HFFc6 (cell line): ENCODE data around the gene EMX1. TPM values are rescaled to one million over a fixed set of nuclear protein-coding genes. Genes with fewer than 3 reads are reported as not detected.

ENCODE experiments used
- DNase-seq: peaks from one replicate; pipeline ENCODE4 v3.0.0-alpha.2; 2018
- H3K27ac Mint-ChIP-seq: 2 replicates; pipeline ENCODE4 v1.8.0; 2020; ENCODE audit warnings: mild to moderate bottlenecking, mixed read lengths
- H3K27me3 Mint-ChIP-seq: 2 replicates; pipeline ENCODE4 v1.8.0; 2021; ENCODE audit warnings: mild to moderate bottlenecking, moderate library complexity, mixed read lengths; ENCODE audit not compliant: insufficient read depth
- H3K36me3 Mint-ChIP-seq: 2 replicates; pipeline ENCODE4 v1.8.0; 2021; ENCODE audit warnings: low read depth, mixed read lengths
- H3K4me1 Mint-ChIP-seq: 2 replicates; pipeline ENCODE4 v1.8.0; 2020; ENCODE audit warnings: low read depth, mixed read lengths
- H3K4me3 Mint-ChIP-seq: 2 replicates; pipeline ENCODE4 v1.8.0; 2020; ENCODE audit warnings: mild to moderate bottlenecking, moderate library complexity, mixed read lengths
- H3K9me3 Mint-ChIP-seq: 2 replicates; pipeline ENCODE4 v1.8.0; 2020; ENCODE audit warnings: mild to moderate bottlenecking, mixed read lengths
- CTCF ChIP-seq: fragments of 200-600 bp; sonication (generic); IDR thresholded peaks from 2 replicates; pipeline ENCODE4 v1.5.0; 2021; ENCODE audit warnings: antibody characterized with exemption, mild to moderate bottlenecking
- total RNA-seq, 6 experiments: library from RNA; stranded (reverse); fragmentation: NEBNext Ultra II Directional; extraction: Animal tissue kit (Norgen Biotek cat#: 25700); gene quantifications; 2 replicates in 1 of 6; 3 replicates in 5 of 6; pipeline ENCODE4 v1.2.3, GENCODE V29; 2021

Gene EMX1
- total RNA-seq, 6 experiments from 2014 or later: not detected

- Mint-ChIP-seq H3K4me3 (no peak overlapping the region), H3K27ac (no peak overlapping the region), H3K9me3 (no peaks in the 10 kb centered on the region), H3K36me3 (no peaks in the 10 kb centered on the region), H3K27me3 (peaks cover 17% of the 10 kb centered on the region), H3K4me1 (no peaks in the 10 kb centered on the region)
- TF ChIP-seq CTCF: no peak
- no peak for DNase-seq
These were observed 14.1 kb downstream of the EMX1 start for GRCh38 chr2:72931280-72931910.

GRCh38 chr2:72932045-72932740 is 14.9 kb downstream of the EMX1 start:
- no peaks in the 10 kb centered on the region for H3K4me1 Mint-ChIP-seq
- no peak for DNase-seq

DNA sequence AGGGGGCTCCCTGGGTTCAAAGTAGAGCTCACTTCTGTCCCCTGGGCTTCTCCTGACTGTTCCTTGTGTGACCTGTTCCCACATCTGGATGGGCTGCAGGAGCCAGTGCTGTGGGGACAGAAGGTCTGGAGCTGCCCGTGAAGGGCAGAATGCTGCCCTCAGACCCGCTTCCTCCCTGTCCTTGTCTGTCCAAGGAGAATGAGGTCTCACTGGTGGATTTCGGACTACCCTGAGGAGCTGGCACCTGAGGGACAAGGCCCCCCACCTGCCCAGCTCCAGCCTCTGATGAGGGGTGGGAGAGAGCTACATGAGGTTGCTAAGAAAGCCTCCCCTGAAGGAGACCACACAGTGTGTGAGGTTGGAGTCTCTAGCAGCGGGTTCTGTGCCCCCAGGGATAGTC is 15.5 kb downstream of the EMX1 start:
- Mint-ChIP-seq H3K27ac (no peak overlapping the region), H3K4me3 (no peak overlapping the region), H3K27me3 (peaks cover 24% of the 10 kb centered on the region), H3K36me3 (no peaks in the 10 kb centered on the region), H3K4me1 (no peaks in the 10 kb centered on the region), H3K9me3 (no peaks in the 10 kb centered on the region)
- no peak for DNase-seq
- TF ChIP-seq CTCF: no peak

More at GRCh38 chr2:72932045-72932740, 14.9 kb downstream of the EMX1 start:
- no peak for TF ChIP-seq CTCF
- H3K36me3 Mint-ChIP-seq: no peaks in the 10 kb centered on the region
- peaks cover 20% of the 10 kb centered on the region for H3K27me3 Mint-ChIP-seq
- no peak overlapping the region for H3K4me3 Mint-ChIP-seq
- H3K9me3 Mint-ChIP-seq: no peaks in the 10 kb centered on the region
- no peak overlapping the region for H3K27ac Mint-ChIP-seq

DNA sequence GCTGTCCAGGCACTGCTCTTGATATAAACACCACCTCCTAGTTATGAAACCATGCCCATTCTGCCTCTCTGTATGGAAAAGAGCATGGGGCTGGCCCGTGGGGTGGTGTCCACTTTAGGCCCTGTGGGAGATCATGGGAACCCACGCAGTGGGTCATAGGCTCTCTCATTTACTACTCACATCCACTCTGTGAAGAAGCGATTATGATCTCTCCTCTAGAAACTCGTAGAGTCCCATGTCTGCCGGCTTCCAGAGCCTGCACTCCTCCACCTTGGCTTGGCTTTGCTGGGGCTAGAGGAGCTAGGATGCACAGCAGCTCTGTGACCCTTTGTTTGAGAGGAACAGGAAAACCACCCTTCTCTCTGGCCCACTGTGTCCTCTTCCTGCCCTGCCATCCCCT is 15.9 kb downstream of the EMX1 start:
- no peak overlapping the region for H3K27ac Mint-ChIP-seq
- H3K36me3 Mint-ChIP-seq: no peaks in the 10 kb centered on the region
- H3K27me3 Mint-ChIP-seq: peaks cover 28% of the 10 kb centered on the region
- no peak for TF ChIP-seq CTCF
- no peaks in the 10 kb centered on the region for H3K4me1 Mint-ChIP-seq
- no peak overlapping the region for H3K4me3 Mint-ChIP-seq
- DNase-seq: no peak
- H3K9me3 Mint-ChIP-seq: no peaks in the 10 kb centered on the region

- Mint-ChIP-seq H3K27ac (no peak overlapping the region), H3K4me1 (no peaks in the 10 kb centered on the region), H3K4me3 (no peak overlapping the region), H3K9me3 (no peaks in the 10 kb centered on the region), H3K36me3 (no peaks in the 10 kb centered on the region), H3K27me3 (peaks cover 30% of the 10 kb centered on the region)
- TF ChIP-seq CTCF: no peak
- no peak for DNase-seq
These were observed 16.4 kb downstream of the EMX1 start for GRCh38 chr2:72933646-72934151.
